Activated effector memory CD4-positive, alpha-beta T cell treated with anti-CD3 and anti-CD28 coated beads, Interleukin-2, amount 50 U/mL, for 16 hours (primary cell): Measurements from ENCODE around the gene DDX19B.
"Not testable (repeated sequence)": the region's sequence is repeated elsewhere in the genome, so short reads cannot be mapped to it uniquely, and the experiment has no call there.

ENCODE experiments used
- DNase-seq: peaks from one replicate; pipeline ENCODE4 v3.0.0-alpha.2; 2020

The DDX19B gene

DNA sequence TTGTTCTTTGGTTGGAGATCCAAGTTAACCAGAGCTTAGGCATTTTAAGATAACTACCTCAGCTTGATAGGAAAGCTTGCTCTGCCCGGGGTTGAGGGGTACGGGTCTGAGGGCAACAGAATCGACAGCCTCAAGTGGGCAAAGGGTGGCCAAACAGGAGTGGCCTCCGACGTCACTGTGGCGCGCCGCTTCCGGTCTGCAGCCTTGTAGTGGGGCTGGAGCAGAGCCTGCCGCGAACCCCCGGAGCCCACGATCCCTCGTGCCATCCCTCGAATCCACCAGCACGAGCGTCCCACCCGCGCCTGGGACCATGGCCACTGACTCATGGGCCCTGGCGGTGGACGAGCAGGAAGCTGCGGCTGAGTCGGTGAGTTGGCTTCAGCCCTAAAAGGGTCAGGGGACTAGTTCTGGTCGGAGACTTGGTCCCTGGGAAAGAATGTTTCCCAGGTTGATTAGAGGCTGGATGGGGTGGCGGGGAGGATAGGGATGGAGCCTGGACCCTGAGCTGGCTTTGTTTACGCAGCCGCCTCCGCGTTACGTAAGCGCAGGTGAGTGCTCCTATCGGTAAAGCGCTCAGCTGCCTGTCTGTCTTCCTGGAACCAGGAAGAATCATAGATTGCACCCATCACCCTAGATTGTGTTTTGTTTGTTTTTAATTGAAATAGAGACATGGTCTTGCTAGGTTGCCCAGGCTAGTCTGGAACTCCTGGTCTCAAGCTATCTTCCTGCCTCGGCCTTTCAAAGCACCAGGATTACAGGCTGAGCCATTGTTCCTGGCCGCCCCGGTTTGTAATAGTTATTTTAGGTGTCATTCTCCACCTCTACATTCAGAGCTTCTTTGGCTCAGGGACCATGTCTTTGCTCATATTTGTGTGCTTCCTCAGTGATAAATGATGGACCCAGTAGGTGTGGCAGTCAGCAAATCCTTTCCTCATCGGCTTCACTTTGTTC, at the start of gene DDX19B:
TSS of gene DDX19B (plus strand) at position 199 of the 951 bp plus-strand sequence. CDS start at position 311, 112 bp downstream.
- peak; percentile 83 for DNase-seq

GRCh38 chr16:70249697-70250096, 49.3 kb upstream of the DDX19B start:
- not testable (repeated sequence) for DNase-seq

DNA sequence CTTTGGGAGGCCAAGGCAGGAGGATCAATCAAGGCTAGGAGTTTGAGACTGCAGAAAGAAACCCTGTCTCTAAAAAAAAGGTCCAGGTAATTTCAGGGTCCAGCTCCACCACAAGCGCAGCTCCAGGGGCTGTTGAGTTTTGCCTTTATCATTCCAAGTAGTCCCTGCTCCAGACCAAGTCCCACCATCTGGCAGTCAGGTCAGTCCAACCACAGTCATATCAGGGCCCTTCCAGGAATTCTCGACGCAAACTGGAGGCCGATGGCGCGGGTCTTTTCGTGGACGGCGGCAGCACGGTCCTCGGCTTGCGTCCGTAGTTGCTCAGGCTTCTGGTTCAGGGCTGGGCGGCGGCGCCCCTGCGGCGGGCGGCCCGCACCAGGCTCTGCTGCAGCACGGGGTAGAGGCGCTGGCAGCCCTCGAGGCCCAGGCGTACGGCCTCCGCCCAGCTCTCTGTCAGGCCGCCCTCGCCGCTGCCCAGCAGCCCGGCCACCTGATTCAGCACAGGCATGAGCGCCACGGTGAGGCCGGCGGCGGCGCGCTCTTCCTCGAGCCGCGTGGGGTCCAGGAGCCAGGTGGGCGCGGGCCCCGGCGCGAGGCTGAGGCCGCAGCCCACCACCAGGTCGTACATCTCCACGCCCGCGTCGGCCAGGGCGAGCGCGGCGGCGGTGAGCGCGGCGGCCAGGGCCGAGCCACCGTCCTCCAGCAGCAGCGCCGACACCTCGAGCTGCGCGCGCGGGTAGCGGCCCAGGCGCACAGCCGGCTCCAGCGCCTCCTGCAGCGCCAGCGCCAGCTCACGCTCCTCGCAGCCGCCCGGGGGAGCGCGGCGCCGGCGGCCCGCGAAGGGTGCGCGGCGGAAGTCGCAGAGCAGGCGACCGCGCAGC, 48.0 kb upstream of the DDX19B start:
- peak; percentile 77 for DNase-seq

- DNase-seq: peak; percentile 97
These were observed 47.2 kb upstream of the DDX19B start, which contains the start of gene EXOSC6 for GRCh38 chr16:70251629-70252354. Gene EXOSC6, minus strand, starts transcription at chr16:70251940. Its CDS starts 40 bp downstream, at chr16:70251900.

- DNase-seq: no peak
These were observed 46.5 kb upstream of the DDX19B start for GRCh38 chr16:70252355-70252988.

- DNase-seq: peak; percentile 74
These were observed 45.5 kb upstream of the DDX19B start for GRCh38 chr16:70253291-70254106.

DNA sequence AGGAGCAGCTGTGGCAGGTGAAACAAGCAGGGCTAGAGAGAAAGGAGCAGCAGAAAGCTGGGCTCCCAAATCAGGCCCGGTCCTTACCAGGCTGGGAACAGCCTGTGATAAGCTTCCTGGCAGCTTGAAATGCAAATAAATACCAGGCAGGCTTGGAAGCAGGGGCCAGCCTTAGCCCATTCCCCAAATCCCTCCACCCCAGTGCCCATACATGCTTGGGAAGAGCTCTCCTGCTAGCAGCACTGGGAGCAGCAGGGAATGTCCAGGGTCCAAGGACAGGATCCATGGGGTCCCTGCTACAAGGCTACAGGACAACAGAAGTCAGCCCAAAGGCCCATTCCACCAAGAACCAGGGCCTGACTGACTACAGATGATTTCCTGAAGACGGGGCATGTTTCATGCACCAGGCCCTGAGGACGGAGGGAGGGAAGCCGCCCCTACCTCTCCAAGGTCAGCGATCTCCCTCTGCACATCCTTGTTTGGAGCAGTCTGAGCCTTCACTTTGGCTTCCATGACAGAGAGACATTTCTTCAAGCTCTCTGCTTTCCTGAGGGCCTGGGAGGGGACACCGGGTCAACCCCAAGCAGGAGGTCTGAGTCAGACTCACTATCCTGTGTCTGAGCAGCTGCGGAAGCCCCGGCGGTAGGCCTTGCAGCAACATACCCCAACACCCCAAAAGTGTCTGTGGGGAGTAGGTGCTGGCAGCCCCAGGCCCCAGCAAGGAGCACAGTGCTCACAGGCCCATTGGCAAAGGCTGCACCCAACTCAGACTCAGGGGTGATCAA, 44.6 kb upstream of the DDX19B start:
- DNase-seq: no peak

- DNase-seq: no peak
These were observed 44.1 kb upstream of the DDX19B start for GRCh38 chr16:70254965-70255286.

GRCh38 chr16:70255574-70255973, 43.4 kb upstream of the DDX19B start:
- peak; percentile 45 for DNase-seq

DNA sequence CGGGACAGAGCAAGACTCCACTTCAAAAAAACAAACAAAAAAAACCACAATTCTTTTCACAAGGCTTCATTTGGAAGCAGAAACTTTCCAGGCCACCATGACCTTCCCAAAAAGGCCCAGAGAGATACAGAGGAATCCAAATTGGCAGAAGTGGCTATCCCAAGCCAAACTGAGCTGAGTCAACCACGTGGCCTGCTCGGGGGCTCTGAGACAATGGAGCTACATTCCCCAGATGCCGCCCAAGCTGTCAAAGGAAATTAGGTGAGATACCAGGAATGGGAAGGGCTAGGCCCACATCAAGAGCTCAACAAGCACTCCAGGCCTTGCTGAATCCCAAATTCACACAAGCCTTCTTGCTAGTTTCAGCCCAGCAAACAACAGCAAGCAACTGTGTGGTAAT, 41.6 kb upstream of the DDX19B start:
- peak; percentile 21 for DNase-seq

GRCh38 chr16:70258065-70258464, 40.9 kb upstream of the DDX19B start:
- peak; percentile 49 for DNase-seq

GRCh38 chr16:70258946-70259345, 40.0 kb upstream of the DDX19B start:
- DNase-seq: peak; percentile 46

DNA sequence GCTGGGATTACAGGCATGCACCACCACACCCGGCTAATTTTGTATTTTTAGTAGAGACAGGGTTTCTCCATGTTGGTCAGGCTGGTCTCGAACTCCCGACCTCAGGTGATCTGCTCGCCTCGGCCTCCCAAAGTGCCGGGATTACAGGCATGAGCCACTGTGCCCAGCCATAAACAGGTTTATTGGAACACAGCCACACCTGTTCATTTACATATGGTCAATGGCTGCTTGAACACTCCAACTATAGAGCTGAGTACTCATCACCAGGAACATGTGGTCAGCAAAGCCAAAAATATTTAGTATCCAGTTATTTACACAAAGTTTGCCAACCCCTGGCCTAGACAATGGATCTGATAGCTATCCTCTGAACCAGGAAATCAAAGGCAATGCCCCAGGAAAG, 39.1 kb upstream of the DDX19B start:
- DNase-seq: peak; percentile 12

DNA sequence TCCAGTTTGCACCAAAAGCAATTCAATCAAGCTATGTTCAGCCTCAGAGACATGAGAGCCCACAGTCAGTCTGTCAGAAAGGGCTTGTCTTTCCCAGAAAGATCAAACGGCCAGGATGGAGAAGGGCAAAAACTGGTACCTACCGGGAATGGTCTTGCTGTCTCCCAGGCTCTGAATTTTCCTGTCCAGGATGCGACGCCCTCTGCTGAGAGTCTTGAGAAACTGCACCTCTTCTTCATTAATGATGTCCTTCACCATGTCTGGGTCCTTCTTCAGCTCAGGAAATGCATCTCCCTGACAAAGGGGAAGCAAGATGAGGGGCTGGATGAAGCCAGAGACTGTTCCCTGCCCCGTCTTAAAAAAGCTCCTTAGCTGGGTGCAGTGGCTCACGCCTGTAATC, 31.5 kb upstream of the DDX19B start:
- DNase-seq: peak; percentile 64

DNA sequence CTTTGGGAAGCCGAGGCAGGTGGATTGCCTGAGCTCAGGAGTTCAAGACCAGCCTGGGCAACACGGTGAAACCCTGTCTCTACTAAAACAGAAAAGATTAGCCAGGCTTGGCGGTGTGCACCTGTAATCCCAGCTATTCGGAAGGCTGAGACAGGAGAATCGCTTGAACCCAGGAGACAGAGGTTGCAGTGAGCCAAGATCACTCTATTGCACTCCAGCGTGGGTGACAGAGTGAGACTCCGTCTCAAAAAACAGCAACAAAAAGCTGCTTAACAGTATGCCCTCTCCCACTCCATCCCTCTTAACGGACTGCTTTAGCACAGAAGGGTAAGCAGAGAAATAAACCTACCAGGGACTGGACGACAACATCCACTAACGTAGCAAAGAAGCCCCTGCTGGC, 31.1 kb upstream of the DDX19B start:
- DNase-seq: not testable (repeated sequence)

DNA sequence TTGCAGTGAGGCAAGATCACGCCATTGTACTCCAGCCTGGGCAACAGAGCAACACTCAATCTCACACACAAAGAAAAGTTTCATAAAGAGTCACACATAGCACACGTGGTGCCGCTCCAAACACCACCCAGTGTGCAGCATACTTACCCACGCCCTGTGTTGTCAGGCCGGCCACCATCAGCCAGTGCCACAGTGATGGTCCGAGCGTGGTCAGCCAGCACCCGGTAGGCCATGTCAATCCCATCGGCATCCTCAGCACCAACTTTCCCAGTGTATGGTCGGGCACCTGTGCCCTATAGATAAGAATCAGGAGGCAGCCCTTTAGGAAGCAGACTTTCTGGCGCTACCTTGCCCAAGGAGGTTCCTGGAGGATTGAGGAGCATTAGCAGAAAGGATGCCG, 29.5 kb upstream of the DDX19B start:
- DNase-seq: no peak

GRCh38 chr16:70270176-70270575, 28.8 kb upstream of the DDX19B start:
- no peak for DNase-seq

DNA sequence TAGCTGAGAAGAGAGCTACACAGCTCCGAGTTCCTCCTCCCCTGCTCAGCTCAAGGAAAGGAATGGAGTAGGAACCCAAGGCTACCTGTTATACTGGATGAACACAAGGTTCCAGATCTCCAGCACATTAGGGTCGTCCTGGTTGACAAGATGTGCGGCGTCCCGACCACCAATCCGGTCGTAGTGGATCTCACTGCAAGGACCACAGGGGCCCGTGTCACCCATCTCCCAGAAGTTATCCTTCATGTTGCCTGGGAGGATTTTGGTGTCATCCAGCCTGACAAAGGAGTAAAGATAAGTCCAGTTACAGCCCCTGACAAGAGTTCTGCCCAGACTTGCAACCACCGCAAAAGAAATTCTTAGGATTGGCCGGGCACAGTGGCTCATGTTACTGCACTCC, 27.3 kb upstream of the DDX19B start:
- no peak for DNase-seq

DNA sequence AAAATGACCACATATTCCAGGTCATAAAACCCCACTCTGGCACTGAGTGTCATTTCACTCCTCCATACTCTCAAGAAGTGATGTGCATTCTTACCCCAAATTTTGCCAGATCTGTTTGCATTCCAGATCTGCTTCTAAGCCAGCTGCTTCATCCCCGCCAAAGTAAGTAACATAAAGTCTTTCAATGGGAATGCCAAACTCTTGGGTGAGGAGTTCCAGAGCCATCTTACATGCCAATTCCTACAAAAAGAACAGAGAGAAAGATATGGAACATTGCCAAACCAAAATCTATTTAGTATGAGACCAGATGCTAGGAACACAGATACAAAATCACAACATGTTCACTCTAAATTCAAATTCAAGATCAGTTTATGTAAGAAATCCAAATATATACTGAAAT, 22.6 kb upstream of the DDX19B start:
- DNase-seq: no peak

GRCh38 chr16:70287304-70287971, 11.5 kb upstream of the DDX19B start:
- peak; percentile 28 for DNase-seq
